ENCODE measurements around the gene POLR2E.
"Not testable (repeated sequence)": the region's sequence is repeated elsewhere in the genome, so short reads cannot be mapped to it uniquely, and the experiment has no call there.

Gene POLR2E

GRCh38 chr19:1125601-1126467 is 30.7 kb upstream of the POLR2E start:
- DNase-seq (ENCODE audit: low read depth) = no peak

DNA sequence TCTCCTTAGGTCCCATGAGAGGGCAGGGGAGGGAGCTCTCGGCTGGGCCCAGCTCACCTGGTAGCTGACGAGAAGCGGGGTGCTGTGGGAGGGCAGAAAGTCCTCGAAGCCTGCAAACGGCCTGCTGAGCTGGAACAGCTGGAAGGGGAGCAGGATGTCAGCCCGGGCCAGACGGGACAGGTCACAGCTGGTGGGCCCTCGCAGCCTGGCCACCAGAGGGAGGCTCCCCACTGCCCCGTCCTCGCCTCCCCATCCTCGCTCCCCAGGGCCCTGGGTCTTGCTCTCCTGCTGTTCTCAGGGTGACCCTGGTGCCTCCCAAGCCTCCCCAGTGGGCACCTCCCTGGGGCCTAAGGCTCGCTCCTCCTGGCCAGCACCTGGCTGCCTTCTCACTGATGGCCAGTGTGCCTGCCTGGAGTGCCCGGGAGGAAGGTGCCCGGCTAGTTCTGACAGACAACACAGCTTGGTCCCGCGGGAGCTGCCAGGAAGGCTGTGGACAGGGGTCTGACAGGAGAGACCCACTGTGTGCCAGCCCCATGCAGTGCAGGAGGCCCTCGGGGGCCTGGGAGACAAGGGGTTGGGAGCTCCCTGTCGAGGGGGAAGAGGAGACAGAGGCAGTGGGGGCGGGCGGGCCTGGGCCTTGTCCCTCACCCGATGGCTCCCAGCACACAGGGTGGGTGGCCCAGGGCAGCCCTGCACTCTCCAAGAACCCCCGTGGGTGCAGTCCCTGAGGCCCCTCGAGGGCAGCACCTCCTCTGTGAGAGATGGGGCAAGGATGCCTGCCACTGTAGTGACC is 28.9 kb upstream of the POLR2E start:
- no peak for DNase-seq (ENCODE audit: low read depth)

- no peak for DNase-seq (ENCODE audit: low read depth)
Observed at GRCh38 chr19:1123381-1123780, 28.2 kb upstream of the POLR2E start.

GRCh38 chr19:1122972-1123363 is 27.8 kb upstream of the POLR2E start:
- DNase-seq (ENCODE audit: low read depth) = no peak

DNA sequence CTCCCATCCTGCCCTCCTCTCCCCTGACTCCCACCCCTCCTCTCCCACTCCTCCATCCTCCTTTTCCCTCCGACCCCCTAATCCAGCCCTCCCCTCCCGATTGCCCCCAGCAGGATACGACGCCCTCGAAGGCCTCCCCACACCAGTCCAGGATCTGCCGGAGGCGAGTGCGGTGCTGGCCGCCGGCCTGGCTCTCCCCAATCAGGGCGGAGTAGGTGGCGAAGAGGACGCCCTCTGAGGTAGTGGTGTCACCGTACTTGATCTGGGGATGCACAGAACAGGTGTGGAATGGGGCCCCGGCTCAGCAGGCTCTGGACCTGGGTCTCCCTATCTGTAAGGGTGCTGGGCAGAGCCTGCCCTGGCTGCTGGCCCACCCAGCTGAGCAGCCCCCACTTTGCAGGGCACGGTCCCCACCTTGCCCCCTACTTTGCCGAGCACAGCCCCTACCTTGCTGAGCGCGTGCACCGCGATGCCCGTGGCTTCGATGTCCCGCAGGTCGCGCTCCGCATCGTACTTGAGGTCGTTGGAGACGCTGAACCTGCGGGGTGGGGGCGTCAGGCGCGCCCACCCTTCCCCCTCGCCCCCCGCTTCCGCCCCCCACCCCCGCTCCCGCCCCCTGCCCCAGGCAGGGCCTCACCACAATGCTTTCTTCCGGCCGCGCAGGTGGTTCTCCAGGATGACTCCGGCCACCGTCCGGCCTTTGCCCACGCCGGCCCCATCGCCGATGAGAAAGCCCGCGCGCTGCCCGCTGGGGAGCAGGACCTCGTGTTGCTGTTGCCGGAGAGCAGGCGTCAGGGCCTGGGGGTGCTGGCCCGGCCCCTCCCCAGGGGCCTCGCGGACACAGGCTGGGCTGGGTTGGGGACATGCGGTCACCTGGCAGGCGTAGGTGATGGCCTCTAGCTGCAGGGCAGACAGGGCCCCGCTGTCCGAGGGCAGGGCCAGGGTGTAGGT is 27.1 kb upstream of the POLR2E start:
- DNase-seq (ENCODE audit: low read depth) = no peak

- DNase-seq (ENCODE audit: low read depth) = no peak
Observed at GRCh38 chr19:1121395-1121794, 26.2 kb upstream of the POLR2E start.

GRCh38 chr19:1119475-1120217 is 24.5 kb upstream of the POLR2E start:
- DNase-seq (ENCODE audit: low read depth) = no peak

- no peak for DNase-seq (ENCODE audit: low read depth)
Observed at GRCh38 chr19:1118999-1119398, 23.8 kb upstream of the POLR2E start.

DNA sequence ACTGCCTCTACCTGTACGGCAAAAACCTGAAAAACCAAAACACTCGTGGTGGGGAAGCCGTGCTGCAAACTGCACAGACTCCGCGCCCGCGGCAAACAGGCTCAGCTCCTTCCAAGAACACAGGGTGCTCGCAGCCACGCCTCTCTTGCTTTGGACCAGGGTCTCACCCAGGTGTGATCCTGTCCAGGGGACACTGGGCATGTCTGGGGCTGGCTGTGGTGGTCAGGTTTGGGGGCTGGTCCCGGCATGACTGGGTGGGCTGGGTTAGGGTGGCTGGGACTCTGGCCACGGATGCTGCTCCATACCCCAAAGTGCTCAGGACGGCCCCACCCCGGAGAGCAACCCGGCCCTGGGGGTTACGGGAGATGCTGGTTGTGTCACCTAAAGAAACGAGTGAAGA is 22.5 kb upstream of the POLR2E start:
- DNase-seq (ENCODE audit: low read depth) = no peak

DNA sequence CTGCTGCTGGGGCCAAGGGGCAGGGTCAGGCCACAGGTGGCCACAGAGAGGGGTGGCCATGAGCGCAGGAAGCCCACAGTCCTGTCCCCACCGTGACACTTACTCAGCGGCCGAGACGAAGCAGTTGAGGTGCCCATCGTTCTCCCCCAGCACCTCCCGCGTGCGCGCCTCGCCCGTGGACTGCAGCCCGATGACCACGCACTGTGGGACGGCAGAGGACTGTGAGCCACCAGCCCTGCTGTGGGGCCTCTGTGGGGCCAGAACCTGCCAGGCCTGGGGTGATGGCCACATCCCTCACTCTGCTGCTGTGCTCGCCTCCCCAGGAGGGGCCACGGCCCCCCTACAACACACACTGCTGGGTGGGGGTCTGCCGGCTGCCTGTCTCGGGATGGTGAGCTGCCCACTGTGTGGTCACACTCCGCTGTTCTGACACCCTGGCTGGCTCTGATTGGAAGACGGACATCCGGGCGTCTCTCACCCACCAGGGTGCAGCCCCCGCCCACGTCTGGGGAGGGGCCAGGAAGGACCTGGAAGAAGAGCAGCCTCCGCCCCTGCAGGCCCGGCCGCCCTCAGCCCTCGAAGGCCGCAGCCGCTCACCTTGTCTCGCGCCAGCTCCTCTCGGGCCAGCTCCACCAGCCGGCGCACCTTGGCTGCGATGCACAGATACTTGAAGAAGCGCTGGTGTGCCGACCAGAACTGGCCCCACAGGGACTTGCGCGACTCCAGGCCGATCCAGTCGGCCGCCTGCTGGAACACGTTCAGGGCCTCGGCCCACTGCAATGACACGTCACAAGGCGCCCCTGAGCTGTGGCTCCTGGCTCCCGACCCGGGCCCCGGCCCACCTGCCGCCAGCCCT is 21.8 kb upstream of the POLR2E start:
- no peak for DNase-seq (ENCODE audit: low read depth)

GRCh38 chr19:1115646-1116420 is 20.7 kb upstream of the POLR2E start:
- DNase-seq (ENCODE audit: low read depth) = no peak

GRCh38 chr19:1114728-1115127 is 19.6 kb upstream of the POLR2E start:
- DNase-seq (ENCODE audit: low read depth) = not testable (repeated sequence)

GRCh38 chr19:1113986-1114483 is 18.9 kb upstream of the POLR2E start:
- DNase-seq (ENCODE audit: low read depth) = no peak

DNA sequence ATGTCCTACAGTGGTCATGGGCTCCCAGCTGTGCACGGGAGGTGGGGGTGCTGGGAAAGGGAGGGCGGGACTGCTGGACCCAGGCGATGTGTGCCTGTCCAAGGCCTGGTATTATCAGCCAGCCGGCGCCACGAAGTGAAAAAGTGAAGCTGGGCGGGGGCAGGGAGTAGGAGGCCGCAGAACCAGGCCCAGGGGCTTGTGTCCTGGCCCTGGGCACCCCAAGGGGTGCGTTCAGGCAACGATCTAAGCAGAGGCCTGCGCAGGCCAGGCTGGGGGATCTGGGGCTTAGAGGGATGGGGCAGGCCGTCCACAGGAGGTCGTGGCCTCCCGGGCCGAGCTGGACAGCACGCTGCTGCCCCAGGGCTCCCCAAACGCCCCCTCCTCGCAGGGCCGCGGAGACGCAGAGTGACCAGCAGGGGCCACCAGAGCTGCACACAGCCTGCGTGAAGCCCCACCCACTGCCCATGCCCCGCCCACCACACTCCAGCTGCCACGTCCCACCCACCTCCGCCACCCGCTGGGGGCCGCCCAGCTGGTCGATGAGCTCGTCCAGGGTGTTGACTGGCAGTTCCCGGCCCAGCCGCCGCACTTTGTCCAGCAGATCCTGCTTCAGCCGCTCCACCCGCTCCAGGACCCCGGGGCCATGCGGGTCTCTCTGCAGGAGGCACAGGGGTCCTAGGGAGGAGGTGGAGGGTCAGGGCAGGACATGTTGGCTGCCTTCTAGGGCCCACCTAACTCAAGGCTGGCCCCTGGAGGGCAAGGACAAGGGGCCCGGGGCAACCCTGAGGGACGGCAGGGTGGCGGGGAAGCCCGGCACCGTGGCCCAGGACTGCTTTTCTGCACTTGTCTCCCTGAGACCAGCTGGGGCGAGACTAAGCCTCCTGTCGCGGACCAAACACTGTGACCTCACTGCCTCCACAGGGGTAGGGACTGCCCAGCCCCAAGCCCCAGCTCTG is 18.1 kb upstream of the POLR2E start:
- DNase-seq (ENCODE audit: low read depth) = peak; percentile 78

GRCh38 chr19:1112268-1113029 is 17.3 kb upstream of the POLR2E start:
- DNase-seq (ENCODE audit: low read depth) = no peak

DNA sequence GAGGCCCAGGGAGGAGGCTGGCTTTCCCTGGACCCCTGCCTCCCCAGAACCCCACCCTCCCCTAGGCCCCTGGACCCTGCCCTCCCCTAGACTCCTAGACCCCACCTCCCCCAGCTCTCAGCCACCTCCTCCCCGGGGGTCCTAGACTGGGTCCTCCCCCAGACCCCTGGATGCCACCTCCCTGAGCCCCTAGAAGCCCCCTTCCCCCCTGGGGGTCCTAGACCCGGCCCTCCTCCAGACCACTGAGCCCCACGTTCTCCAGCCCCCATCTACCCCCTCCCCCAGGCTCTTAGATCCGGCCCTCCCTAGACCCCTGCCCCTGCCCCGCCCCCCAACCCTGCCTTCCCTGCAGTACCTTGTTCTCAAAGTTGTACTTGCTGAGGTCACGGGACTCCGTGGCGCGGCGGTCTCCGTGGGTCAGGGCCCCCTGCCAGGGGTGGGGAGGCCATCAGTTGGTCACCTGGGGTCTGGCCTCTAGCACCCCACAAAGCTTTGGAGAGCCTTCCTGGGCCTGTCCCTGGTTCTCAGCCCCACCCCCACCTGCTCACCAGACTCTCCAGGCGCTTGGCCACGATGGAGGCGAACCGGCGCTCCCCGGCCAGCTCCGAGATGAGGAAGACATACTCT is 16.6 kb upstream of the POLR2E start:
- no peak for DNase-seq (ENCODE audit: low read depth)
